GM18951 (cell line): Measurements from ENCODE around the gene FILIP1L.

Experiments
- POLR2A ChIP-seq: IDR thresholded peaks from 4 replicates; pipeline ENCODE4 v1.6.1; 2011; ENCODE audit warnings: mild to moderate bottlenecking; ENCODE audit not compliant: insufficient read length, insufficient read depth; ENCODE audit errors: extremely low read depth
- in situ Hi-C: fragments of 300-500 bp; cut with MboI; formaldehyde crosslinking; loops from one replicate; pipeline ENCODE4 v1.12.0; 2022; ENCODE audit warnings: low sequenced_read_pairs, mixed read lengths, inconsistent platforms; ENCODE audit not compliant: unreplicated experiment

Gene FILIP1L

GRCh38 chr3:99843590-99844258 is 270.6 kb downstream of the FILIP1L start:
- in situ Hi-C loops: loop anchor here (10.0 to 25.0 kb wide), 2 partner anchors 211 to 744 kb away; no protein-coding TSS in a partner anchor
- TF ChIP-seq POLR2A: no peak

- in situ Hi-C loops: loop anchor here (10.0 to 25.0 kb wide), 2 partner anchors 212 to 744 kb away; no protein-coding TSS in a partner anchor
- no peak for TF ChIP-seq POLR2A
Observed at GRCh38 chr3:99842826-99843589, 271.3 kb downstream of the FILIP1L start.

GRCh38 chr3:99841949-99842348 is 272.4 kb downstream of the FILIP1L start:
- in situ Hi-C loops: loop anchor here (10.0 to 25.0 kb wide), 2 partner anchors 213 to 745 kb away; no protein-coding TSS in a partner anchor

GRCh38 chr3:99839613-99840012 is 274.7 kb downstream of the FILIP1L start:
- TF ChIP-seq POLR2A: no peak
- in situ Hi-C loops: loop anchor here (10.0 to 25.0 kb wide), 2 partner anchors 215 to 748 kb away; no protein-coding TSS in a partner anchor

GRCh38 chr3:99838755-99839154 is 275.5 kb downstream of the FILIP1L start:
- no peak for TF ChIP-seq POLR2A
- in situ Hi-C loops: loop anchor here (25.0 kb wide), 1 partner anchor 749 kb away; no protein-coding TSS in a partner anchor

- no peak for TF ChIP-seq POLR2A
- in situ Hi-C loops: loop anchor here (25.0 kb wide), 1 partner anchor 750 kb away; no protein-coding TSS in a partner anchor
Observed at GRCh38 chr3:99837715-99838114, 276.6 kb downstream of the FILIP1L start.

- in situ Hi-C loops: loop anchor here (25.0 kb wide), 1 partner anchor 751 kb away; no protein-coding TSS in a partner anchor
- TF ChIP-seq POLR2A: no peak
Observed at GRCh38 chr3:99836681-99837080, 277.6 kb downstream of the FILIP1L start.

- in situ Hi-C loops: loop anchor here (5.0 to 25.0 kb wide), 2 partner anchors 413 to 753 kb away; no protein-coding TSS in a partner anchor
- TF ChIP-seq POLR2A: no peak
Observed at GRCh38 chr3:99834211-99834957, 279.9 kb downstream of the FILIP1L start.

GRCh38 chr3:99833617-99834205 is 280.6 kb downstream of the FILIP1L start:
- no peak for TF ChIP-seq POLR2A
- in situ Hi-C loops: loop anchor here (5.0 to 25.0 kb wide), 2 partner anchors 414 to 754 kb away; no protein-coding TSS in a partner anchor

GRCh38 chr3:99829844-99830243 is 284.5 kb downstream of the FILIP1L start:
- TF ChIP-seq POLR2A: no peak
- in situ Hi-C loops: loop anchor here (5.0 to 25.0 kb wide), 2 partner anchors 417 to 757 kb away; no protein-coding TSS in a partner anchor

GRCh38 chr3:99825004-99825640 is 289.2 kb downstream of the FILIP1L start:
- no peak for TF ChIP-seq POLR2A
- in situ Hi-C loops: loop anchor here (25.0 kb wide), 1 partner anchor 762 kb away; no protein-coding TSS in a partner anchor
